ENCODE data around the gene DCTN2.
A peak's percentile ranks its signal among the peaks of the same experiment; 100 is the strongest.
"Not testable (repeated sequence)": the region's sequence is repeated elsewhere in the genome, so short reads cannot be mapped to it uniquely, and the experiment has no call there.

The DCTN2 gene

GRCh38 chr12:57546438-57547287 lies at the start of gene DCTN2:
Gene DCTN2 (minus strand): TSS chr12:57547192. CDS start chr12:57547063, 129 bp downstream.
- peak; percentile 96 for DNase-seq (ENCODE audit: low read depth)
- TF ChIP-seq CTCF (conservative IDR thresholded peaks at IDR 0.05; ENCODE audit: control insufficient read depth, insufficient read depth, low read depth, low read length): no peak
- peak within 1 kb of the TSS; percentile 73 for H3K4me3 ChIP-seq (ENCODE audit: control insufficient read depth, low read depth, low read length)

DNA sequence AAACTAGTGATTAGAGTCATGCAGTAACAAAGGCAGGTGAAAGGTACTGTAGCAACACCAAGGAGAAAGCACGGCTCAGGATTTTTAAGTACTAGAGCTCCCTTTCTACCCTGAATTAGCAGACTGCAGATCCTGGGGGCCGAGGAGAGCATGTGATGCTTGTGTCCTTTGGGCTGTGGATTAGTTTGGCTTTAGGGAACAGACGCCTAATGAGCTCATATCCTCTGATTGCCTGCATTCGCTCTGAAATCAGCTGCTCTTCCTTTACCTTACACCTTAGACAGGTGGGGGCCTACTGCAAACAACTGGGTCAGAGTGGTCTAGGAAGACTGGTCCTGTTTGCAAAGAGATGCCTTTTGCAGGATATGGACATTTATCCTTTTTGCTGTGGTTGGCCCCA lies 46.2 kb upstream of the DCTN2 start:
- no peak overlapping the region for H3K4me3 ChIP-seq (ENCODE audit: control insufficient read depth, low read depth, low read length)
- TF ChIP-seq CTCF (conservative IDR thresholded peaks at IDR 0.05; ENCODE audit: control insufficient read depth, insufficient read depth, low read depth, low read length): no peak
- no peak for DNase-seq (ENCODE audit: low read depth)

GRCh38 chr12:57592551-57593165 lies 45.7 kb upstream of the DCTN2 start:
- no peak for TF ChIP-seq CTCF (conservative IDR thresholded peaks at IDR 0.05; ENCODE audit: control insufficient read depth, insufficient read depth, low read depth, low read length)
- no peak for DNase-seq (ENCODE audit: low read depth)
- no peak overlapping the region for H3K4me3 ChIP-seq (ENCODE audit: control insufficient read depth, low read depth, low read length)

- TF ChIP-seq CTCF (conservative IDR thresholded peaks at IDR 0.05; ENCODE audit: control insufficient read depth, insufficient read depth, low read depth, low read length): no peak
- no peak for DNase-seq (ENCODE audit: low read depth)
- peak overlapping the region; percentile 71 for H3K4me3 ChIP-seq (ENCODE audit: control insufficient read depth, low read depth, low read length)
These were observed 44.9 kb upstream of the DCTN2 start for GRCh38 chr12:57591782-57592325.

- H3K4me3 ChIP-seq (ENCODE audit: control insufficient read depth, low read depth, low read length): peak within 1 kb of the TSS; percentile 71
- TF ChIP-seq CTCF (conservative IDR thresholded peaks at IDR 0.05; ENCODE audit: control insufficient read depth, insufficient read depth, low read depth, low read length): no peak
- DNase-seq (ENCODE audit: low read depth): peak; percentile 15
These were observed 44.1 kb upstream of the DCTN2 start, which contains the start of gene PIP4K2C for GRCh38 chr12:57590864-57591781. Gene PIP4K2C (plus strand): TSS chr12:57591192. CDS start chr12:57591290, 98 bp downstream.

DNA sequence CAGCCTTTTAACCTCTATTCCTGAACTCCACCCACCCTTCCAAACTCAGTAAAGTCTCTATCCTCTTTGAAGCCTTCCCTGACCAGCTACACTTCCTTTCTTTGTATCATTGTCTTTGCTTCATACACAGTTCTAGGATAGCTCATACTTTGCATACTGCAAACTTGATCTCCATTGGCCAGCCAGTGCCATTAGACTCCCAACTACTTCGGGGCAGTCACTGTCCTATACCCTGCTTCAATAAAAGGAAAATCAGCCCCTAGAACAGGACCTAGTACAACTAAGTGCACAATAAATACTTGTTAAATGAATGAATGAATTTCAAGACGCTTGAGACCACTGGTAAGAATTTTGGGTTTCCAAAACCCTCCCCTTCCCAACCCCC lies 43.5 kb upstream of the DCTN2 start:
- DNase-seq (ENCODE audit: low read depth): no peak
- peak overlapping the region; percentile 71 for H3K4me3 ChIP-seq (ENCODE audit: control insufficient read depth, low read depth, low read length)
- TF ChIP-seq CTCF (conservative IDR thresholded peaks at IDR 0.05; ENCODE audit: control insufficient read depth, insufficient read depth, low read depth, low read length): no peak

DNA sequence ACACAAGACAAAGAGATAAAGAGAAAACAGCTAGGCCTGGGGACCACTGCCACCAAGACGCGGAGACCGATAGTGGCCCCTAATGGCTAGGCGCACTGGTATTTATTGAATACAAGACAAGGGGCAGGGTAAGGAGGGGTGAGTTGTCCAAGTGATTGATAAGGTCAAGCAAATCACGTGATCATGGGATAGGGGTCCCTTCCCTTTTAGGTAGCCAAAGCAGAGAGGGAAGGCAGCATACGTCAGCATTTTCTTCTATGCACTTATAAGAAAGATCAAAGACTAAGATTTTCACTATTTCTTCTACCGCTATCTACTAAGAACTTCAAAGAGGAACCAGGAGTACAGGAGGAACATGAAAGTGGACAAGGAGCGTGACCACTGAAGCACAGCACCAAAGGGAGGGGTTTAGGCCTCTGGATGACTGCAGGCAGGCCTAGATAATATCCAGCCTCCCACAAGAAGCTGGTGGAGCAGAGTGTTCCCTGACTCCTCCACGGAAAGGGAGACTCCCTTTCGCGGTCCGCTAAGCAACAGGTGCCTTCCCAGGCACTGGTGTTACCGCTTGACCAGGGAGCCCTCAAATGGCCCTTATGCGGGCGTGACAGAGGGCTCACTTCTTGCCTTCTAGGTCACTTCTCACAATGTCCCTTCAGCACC lies 42.1 kb upstream of the DCTN2 start:
- H3K4me3 ChIP-seq (ENCODE audit: control insufficient read depth, low read depth, low read length): not testable (repeated sequence)

More for the DNA sequence above, 42.1 kb upstream of the DCTN2 start:
- not testable (repeated sequence) for DNase-seq (ENCODE audit: low read depth)
